HG03378 (cell line): ENCODE data around the gene LRRC38.
"Not testable (repeated sequence)": the region's sequence is repeated elsewhere in the genome, so short reads cannot be mapped to it uniquely, and the experiment has no call there.

ENCODE experiments used
- ATAC-seq: cut with Tn5 transposase; IDR thresholded peaks from one replicate; pipeline ENCODE4 v1.9.1; 2021; ENCODE audit warnings: mild to moderate bottlenecking, moderate library complexity; ENCODE audit not compliant: unreplicated experiment

Gene LRRC38

GRCh38 chr1:13513895-13514546, at the start of gene LRRC38:
Gene LRRC38 (minus strand): TSS chr1:13514003. CDS start chr1:13513593, 410 bp downstream.
- ATAC-seq, result no peak

- ATAC-seq, result not testable (repeated sequence)
Measured at GRCh38 chr1:13562981-13563380, 49.2 kb upstream of the LRRC38 start.

GRCh38 chr1:13560541-13560940, 46.7 kb upstream of the LRRC38 start:
- ATAC-seq, result no peak

- no peak for ATAC-seq
Measured at GRCh38 chr1:13556224-13556764, 42.5 kb upstream of the LRRC38 start.

GRCh38 chr1:13554798-13555197, 41.0 kb upstream of the LRRC38 start:
- ATAC-seq, result no peak

GRCh38 chr1:13550663-13551062, 36.9 kb upstream of the LRRC38 start:
- ATAC-seq, result no peak

- ATAC-seq, result no peak
Measured at GRCh38 chr1:13549521-13549920, 35.7 kb upstream of the LRRC38 start.

GRCh38 chr1:13549021-13549420, 35.2 kb upstream of the LRRC38 start:
- no peak for ATAC-seq

- no peak for ATAC-seq
Measured at GRCh38 chr1:13548281-13548680, 34.5 kb upstream of the LRRC38 start.

GRCh38 chr1:13546791-13547190, 33.0 kb upstream of the LRRC38 start:
- no peak for ATAC-seq

- ATAC-seq, result no peak
Measured at GRCh38 chr1:13544221-13544556, 30.4 kb upstream of the LRRC38 start.

- ATAC-seq, result no peak
Measured at GRCh38 chr1:13543451-13544220, 29.8 kb upstream of the LRRC38 start.

- ATAC-seq, result no peak
Measured at GRCh38 chr1:13541435-13542215, 27.8 kb upstream of the LRRC38 start.

GRCh38 chr1:13540866-13541265, 27.1 kb upstream of the LRRC38 start:
- ATAC-seq, result no peak

- no peak for ATAC-seq
Measured at GRCh38 chr1:13539683-13540082, 25.9 kb upstream of the LRRC38 start.

GRCh38 chr1:13538832-13539231, 25.0 kb upstream of the LRRC38 start:
- ATAC-seq, result no peak

- no peak for ATAC-seq
Measured at GRCh38 chr1:13536571-13536970, 22.8 kb upstream of the LRRC38 start.

GRCh38 chr1:13535227-13535626, 21.4 kb upstream of the LRRC38 start:
- no peak for ATAC-seq

- no peak for ATAC-seq
Measured at GRCh38 chr1:13528320-13528719, 14.5 kb upstream of the LRRC38 start.

GRCh38 chr1:13523780-13524477, 10.1 kb upstream of the LRRC38 start:
- no peak for ATAC-seq

- no peak for ATAC-seq
Measured at GRCh38 chr1:13520985-13521384, 7.2 kb upstream of the LRRC38 start.
